H1 (cell line): ENCODE measurements around the gene SPC24. TPM values are rescaled to one million over a fixed set of nuclear protein-coding genes. Genes with fewer than 3 reads are reported as not detected.

Experiments
- RFX5 ChIP-seq: IDR thresholded peaks from 2 replicates; pipeline ENCODE4 v1.6.1; 2011; ENCODE audit warnings: low read depth, low read length, improper control_type of control experiment, borderline replicate concordance
- polyA plus RNA-seq, 7 experiments: library from polyadenylated mRNA; depleted of rRNA in 3 of 7; stranded (reverse) in 5 of 7; unstranded in 2 of 7; fragments of >200 nt in 5 of 7; fragments of 200-250 nt in 2 of 7; gene quantifications; 1 replicate in 5 of 7; 2 replicates in 1 of 7; 4 replicates in 1 of 7; pipeline versions ENCODE4 v1.2.1 to v1.2.3, GENCODE V29; 2011 to 2013; ENCODE audit warnings: missing spikeins in 2 of 7, mixed read lengths in 2 of 7
- total RNA-seq: library from RNA; stranded (reverse); fragmentation: NEBNext Ultra II Directional; extraction: Animal tissue kit (Norgen Biotek cat#: 25700); gene quantifications from 2 replicates; pipeline ENCODE4 v1.2.1, GENCODE V29; 2021

Gene SPC24
- total and polyA plus RNA-seq, 2 of the 8 experiments (the other 6 are each of a cell fraction or from before 2014, with no cell fraction given) = 17.7 to 42.4 TPM

DNA sequence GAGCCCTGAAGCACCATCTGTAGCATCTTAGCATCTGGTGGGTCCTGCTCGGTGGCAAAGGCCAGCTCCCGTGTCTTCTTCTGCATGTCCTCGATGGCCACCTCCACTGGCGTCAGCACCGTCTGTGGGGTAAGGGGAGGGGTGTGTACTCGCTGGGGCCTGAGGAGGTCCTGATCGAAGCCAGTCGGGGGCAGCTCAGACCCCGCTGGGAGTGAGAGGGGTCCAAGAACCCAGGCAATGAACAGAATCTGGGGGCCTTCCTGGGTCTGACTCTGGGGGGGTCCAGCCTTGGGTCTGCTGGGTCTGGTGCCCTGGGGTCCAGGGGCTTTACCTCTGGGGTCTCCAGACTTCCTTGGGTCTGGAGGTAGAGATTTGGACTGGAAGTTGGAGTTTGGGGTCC lies 45.3 kb upstream of the SPC24 start (continued):
- TF ChIP-seq RFX5 = no peak
